ENCODE results near the gene MTAP.

DNA sequence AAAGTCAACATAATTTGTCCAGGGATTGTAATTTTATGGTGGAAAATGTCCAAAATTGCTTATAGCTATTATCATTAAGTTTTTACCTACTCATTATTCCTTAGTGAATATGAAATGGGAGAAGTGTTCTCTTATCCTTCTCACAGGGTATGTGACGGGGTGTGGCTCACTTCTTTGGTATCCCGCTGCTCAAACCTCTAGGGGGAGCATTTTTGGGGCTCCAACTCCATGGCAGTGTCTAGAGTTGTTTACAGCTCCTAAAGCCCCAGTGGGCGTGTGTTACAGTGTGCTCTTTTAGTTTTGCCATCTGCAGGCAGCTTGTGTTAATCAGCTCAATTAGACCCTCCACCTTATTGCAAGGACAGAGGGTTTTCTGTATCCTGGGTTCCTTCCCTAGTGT, 102.3 kb downstream of the MTAP start:
- TF ChIP-seq, protein P1, sequence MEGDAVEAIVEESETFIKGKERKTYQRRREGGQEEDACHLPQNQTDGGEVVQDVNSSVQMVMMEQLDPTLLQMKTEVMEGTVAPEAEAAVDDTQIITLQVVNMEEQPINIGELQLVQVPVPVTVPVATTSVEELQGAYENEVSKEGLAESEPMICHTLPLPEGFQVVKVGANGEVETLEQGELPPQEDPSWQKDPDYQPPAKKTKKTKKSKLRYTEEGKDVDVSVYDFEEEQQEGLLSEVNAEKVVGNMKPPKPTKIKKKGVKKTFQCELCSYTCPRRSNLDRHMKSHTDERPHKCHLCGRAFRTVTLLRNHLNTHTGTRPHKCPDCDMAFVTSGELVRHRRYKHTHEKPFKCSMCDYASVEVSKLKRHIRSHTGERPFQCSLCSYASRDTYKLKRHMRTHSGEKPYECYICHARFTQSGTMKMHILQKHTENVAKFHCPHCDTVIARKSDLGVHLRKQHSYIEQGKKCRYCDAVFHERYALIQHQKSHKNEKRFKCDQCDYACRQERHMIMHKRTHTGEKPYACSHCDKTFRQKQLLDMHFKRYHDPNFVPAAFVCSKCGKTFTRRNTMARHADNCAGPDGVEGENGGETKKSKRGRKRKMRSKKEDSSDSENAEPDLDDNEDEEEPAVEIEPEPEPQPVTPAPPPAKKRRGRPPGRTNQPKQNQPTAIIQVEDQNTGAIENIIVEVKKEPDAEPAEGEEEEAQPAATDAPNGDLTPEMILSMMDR (tag by site-specific recombination; IDR thresholded peaks at IDR 0.05): no peak
- TF ChIP-seq ZXDB (tag by site-specific recombination; IDR thresholded peaks at IDR 0.05): no peak
- TF ChIP-seq, protein P2, sequence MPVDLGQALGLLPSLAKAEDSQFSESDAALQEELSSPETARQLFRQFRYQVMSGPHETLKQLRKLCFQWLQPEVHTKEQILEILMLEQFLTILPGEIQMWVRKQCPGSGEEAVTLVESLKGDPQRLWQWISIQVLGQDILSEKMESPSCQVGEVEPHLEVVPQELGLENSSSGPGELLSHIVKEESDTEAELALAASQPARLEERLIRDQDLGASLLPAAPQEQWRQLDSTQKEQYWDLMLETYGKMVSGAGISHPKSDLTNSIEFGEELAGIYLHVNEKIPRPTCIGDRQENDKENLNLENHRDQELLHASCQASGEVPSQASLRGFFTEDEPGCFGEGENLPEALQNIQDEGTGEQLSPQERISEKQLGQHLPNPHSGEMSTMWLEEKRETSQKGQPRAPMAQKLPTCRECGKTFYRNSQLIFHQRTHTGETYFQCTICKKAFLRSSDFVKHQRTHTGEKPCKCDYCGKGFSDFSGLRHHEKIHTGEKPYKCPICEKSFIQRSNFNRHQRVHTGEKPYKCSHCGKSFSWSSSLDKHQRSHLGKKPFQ (tag by site-specific recombination; IDR thresholded peaks at IDR 0.05): no peak
- TF ChIP-seq, protein P3, sequence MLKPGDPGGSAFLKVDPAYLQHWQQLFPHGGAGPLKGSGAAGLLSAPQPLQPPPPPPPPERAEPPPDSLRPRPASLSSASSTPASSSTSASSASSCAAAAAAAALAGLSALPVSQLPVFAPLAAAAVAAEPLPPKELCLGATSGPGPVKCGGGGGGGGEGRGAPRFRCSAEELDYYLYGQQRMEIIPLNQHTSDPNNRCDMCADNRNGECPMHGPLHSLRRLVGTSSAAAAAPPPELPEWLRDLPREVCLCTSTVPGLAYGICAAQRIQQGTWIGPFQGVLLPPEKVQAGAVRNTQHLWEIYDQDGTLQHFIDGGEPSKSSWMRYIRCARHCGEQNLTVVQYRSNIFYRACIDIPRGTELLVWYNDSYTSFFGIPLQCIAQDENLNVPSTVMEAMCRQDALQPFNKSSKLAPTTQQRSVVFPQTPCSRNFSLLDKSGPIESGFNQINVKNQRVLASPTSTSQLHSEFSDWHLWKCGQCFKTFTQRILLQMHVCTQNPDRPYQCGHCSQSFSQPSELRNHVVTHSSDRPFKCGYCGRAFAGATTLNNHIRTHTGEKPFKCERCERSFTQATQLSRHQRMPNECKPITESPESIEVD (tag by site-specific recombination; IDR thresholded peaks at IDR 0.05): no peak
